LNCAP (cell line): ENCODE data around the gene FTO.

Experiments used
- CTCF ChIP-seq: fragments of 450-650 bp; IDR thresholded peaks from 2 replicates; pipeline ENCODE4 v1.5.1; 2017; ENCODE audit warnings: mild to moderate bottlenecking

Gene FTO

DNA sequence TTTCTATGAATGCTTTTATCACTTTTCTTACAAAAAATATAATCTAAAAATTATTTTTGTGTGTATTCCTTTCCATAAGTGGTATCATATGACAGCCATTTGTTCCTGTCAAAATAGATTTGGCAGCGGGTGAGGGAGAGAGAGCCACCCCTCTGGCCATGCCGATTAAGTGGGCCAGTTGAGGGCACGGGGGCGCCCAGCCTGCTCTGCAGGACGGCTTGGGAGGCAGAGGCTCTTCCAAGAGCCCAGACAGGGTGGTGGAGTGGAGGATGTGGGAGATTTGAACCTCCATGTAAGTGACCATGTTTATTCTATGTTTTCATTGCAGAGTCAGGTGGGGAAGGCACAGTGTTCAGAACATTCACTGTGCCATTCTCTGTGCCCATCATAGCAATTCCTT, 493.8 kb downstream of the FTO start:
- no peak for TF ChIP-seq CTCF

- TF ChIP-seq CTCF, result no peak
Observed at GRCh38 chr16:54199487-54200160, 495.7 kb downstream of the FTO start.

DNA sequence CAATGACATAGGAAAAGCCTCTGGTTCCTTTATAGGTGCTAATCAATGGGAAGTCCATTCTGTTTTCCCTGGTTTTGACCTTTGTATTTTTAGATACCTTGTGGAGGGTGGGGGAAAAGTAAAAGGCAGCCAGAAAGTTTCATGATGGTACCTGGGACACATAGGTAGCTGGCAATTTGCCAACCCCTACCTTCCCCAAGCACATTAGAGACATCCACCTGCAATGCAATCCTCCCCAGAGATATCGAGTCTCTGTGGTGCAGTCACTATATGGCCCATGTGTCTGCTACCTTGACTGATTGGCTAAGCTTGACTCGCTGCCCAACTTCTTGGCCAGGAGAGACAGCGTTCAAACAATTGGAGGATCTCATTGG, 496.2 kb downstream of the FTO start:
- TF ChIP-seq CTCF, result no peak

GRCh38 chr16:54200720-54201119, 496.8 kb downstream of the FTO start:
- no peak for TF ChIP-seq CTCF

- TF ChIP-seq CTCF, result no peak
Observed at GRCh38 chr16:54201200-54201599, 497.2 kb downstream of the FTO start.
